Measurements from ENCODE around the gene ROBO1.

DNA sequence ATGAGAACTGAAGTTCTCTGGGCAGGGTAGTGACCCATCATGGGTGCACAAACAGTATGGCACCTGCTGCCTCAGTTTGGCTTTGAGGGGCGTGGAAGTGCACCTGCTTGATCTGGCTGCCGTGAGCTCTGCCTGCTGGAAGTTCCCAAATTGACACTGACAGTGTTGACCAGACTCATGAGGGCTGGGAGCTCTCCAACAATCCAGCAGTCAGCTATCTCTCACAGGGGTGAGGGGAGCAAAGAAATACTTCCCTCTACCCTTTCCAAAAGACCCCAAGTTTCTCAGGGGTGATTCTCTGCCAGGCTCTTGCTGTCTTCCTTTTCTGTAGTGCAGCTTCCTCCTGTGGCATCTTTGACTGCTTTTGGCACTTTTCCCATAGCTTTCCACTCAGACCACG is 49.4 kb upstream of the ROBO1 start:
- TF ChIP-seq, protein P1, sequence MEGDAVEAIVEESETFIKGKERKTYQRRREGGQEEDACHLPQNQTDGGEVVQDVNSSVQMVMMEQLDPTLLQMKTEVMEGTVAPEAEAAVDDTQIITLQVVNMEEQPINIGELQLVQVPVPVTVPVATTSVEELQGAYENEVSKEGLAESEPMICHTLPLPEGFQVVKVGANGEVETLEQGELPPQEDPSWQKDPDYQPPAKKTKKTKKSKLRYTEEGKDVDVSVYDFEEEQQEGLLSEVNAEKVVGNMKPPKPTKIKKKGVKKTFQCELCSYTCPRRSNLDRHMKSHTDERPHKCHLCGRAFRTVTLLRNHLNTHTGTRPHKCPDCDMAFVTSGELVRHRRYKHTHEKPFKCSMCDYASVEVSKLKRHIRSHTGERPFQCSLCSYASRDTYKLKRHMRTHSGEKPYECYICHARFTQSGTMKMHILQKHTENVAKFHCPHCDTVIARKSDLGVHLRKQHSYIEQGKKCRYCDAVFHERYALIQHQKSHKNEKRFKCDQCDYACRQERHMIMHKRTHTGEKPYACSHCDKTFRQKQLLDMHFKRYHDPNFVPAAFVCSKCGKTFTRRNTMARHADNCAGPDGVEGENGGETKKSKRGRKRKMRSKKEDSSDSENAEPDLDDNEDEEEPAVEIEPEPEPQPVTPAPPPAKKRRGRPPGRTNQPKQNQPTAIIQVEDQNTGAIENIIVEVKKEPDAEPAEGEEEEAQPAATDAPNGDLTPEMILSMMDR (IDR thresholded peaks at IDR 0.05): no peak
- TF ChIP-seq POLR2A (IDR thresholded peaks at IDR 0.05): no peak
